Measurements from ENCODE around the gene RAB27B.

DNA sequence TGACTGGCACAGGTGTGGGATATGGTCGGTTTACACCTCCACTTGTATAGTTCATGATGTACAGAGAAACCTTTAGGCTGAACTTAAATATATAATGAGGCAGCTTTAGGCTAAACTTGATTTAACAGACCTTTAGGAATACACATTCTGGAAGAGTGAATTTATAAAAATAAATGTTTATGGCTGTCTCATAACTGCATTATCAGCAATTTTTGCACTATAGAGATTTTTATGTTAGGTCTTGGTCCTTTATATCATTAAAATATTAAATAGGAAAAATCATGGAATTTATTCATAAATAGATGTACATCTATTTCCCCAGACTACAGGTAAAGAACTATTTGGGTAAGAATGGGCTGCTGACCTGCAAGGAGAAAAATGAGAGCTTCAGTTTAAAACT lies 19.8 kb downstream of the RAB27B start:
- TF ChIP-seq, protein P1, sequence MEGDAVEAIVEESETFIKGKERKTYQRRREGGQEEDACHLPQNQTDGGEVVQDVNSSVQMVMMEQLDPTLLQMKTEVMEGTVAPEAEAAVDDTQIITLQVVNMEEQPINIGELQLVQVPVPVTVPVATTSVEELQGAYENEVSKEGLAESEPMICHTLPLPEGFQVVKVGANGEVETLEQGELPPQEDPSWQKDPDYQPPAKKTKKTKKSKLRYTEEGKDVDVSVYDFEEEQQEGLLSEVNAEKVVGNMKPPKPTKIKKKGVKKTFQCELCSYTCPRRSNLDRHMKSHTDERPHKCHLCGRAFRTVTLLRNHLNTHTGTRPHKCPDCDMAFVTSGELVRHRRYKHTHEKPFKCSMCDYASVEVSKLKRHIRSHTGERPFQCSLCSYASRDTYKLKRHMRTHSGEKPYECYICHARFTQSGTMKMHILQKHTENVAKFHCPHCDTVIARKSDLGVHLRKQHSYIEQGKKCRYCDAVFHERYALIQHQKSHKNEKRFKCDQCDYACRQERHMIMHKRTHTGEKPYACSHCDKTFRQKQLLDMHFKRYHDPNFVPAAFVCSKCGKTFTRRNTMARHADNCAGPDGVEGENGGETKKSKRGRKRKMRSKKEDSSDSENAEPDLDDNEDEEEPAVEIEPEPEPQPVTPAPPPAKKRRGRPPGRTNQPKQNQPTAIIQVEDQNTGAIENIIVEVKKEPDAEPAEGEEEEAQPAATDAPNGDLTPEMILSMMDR (IDR thresholded peaks at IDR 0.05) = no peak
- TF ChIP-seq POLR2AphosphoS5 (IDR thresholded peaks at IDR 0.05; ENCODE audit: insufficient read depth in 1 of 2, low read depth in 1 of 2) = no peak

All from vagina (tissue), 2 donors.